Stimulated activated CD4-positive, alpha-beta T cell treated with anti-CD3 and anti-CD28 coated beads, Interleukin-15, amount 100 ng/mL, for 1 hour (primary cell): ENCODE measurements around the gene SRRM3.
"Not testable (repeated sequence)": the region's sequence is repeated elsewhere in the genome, so short reads cannot be mapped to it uniquely, and the experiment has no call there.

ENCODE experiments used
- DNase-seq, 2 donors: peaks; one replicate each; pipeline ENCODE4 v3.0.0-alpha.2; 2020; ENCODE audit warnings: low read depth in 1 of 2, low spot score in 1 of 2

SRRM3 gene

GRCh38 chr7:76310102-76310957 lies 108.6 kb downstream of the SRRM3 start:
- no peak for DNase-seq

DNA sequence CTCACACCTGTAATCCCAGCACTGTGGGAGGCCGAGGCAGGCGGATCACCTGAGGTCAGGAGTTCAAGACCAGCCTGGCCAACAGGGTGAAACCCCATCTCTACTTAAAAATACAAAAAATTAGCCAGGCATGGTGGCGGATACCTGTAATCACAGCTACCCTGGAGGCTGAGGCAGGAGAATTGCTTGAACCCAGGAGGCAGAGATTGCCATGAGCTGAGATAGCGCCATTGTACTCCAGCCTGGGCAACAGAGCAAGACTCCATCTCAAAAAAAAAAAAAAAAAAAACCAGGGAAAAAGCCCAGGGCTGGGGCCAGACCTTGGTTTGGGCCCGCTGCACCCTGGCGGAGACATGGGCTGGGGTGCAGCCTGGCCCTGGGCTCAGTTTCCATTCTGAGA lies 110.1 kb downstream of the SRRM3 start:
- DNase-seq, result not testable (repeated sequence)

DNA sequence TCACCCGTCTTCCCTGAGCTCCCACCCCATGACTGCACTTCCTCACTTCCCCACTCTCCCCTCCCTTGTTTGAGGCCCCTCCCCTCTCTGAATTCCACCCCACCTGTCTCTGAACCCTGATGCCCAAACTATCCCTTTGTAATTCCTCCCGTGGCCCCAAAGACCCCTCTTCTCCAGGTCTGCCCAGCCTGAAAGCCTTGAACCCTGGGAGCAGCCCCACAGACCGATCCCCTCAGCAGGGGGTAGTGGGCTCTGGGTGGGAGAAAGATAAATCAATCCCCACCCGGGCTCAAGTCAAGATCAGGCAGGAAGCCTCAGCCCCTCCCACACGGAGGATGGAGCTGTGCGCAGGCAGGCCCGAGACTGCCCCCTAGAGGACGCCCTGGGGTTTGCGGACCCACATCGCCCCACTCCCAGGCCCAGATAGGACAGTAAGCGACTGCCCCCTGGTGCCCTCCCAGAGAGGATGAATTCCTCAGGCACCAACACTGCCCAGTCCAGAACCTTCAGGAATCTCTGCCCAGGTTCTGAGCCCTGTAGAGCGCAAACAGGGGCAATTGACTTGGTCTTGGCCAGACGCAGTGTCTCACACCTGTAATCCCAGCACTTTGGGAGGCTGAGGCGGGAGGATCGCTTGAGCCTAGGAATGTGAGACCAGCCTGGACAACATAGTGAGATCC lies 112.5 kb downstream of the SRRM3 start:
- peak; percentile 94 to 96 for DNase-seq

GRCh38 chr7:76314740-76315139 lies 113.0 kb downstream of the SRRM3 start:
- not testable (repeated sequence) for DNase-seq

GRCh38 chr7:76315364-76315763 lies 113.7 kb downstream of the SRRM3 start:
- DNase-seq, result no peak

DNA sequence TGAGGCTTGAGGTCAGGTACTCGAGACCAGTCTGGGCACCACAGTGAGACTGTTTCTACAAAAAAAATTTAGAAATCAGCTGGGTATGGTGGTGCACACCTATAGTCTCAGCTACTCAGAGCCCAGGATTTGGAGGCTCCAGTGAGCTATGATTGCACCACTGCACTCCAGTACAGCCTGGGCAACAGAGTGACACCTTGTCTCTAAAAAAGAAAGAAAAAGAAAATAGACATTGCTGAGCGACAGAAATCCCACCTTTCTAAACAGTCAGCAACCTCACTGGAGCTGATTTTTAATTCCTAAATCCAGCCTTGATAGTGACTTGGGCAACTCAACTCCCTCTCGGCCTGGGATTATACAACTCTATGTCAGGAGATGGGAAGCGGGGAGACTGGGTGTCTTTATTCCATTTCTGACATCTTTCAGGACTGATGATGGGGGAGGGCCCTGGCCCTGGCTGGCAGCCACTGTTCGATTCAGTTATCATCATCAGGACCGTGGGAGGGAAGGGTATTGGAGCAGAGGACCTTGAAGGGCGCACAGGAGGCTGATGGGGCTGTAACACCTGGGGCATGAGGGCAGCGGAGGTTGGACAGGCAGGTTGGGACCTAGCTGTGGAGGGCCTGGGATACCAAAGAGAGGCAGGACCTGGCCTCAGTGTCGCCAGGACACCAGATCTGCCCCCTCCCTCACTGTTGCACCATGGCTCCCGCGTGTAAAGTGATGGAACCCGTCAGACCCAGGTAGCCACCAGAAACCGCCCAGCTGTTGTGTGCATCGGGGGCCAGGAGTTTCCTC lies 115.5 kb downstream of the SRRM3 start:
- DNase-seq, result no peak

GRCh38 chr7:76317782-76318487 lies 116.2 kb downstream of the SRRM3 start:
- peak; percentile 90 to 94 for DNase-seq

GRCh38 chr7:76318488-76319353 lies 117.0 kb downstream of the SRRM3 start:
- DNase-seq, result peak; percentile 19 to 32

- DNase-seq, result no peak
Measured at GRCh38 chr7:76325092-76325491, 123.4 kb downstream of the SRRM3 start.

- no peak for DNase-seq
Measured at GRCh38 chr7:76325811-76326210, 124.1 kb downstream of the SRRM3 start.

- DNase-seq, result no peak
Measured at GRCh38 chr7:76326646-76327233, 125.0 kb downstream of the SRRM3 start.

- no peak for DNase-seq
Measured at GRCh38 chr7:76327610-76328009, 125.9 kb downstream of the SRRM3 start.

- DNase-seq, result no peak
Measured at GRCh38 chr7:76328389-76328788, 126.7 kb downstream of the SRRM3 start.

DNA sequence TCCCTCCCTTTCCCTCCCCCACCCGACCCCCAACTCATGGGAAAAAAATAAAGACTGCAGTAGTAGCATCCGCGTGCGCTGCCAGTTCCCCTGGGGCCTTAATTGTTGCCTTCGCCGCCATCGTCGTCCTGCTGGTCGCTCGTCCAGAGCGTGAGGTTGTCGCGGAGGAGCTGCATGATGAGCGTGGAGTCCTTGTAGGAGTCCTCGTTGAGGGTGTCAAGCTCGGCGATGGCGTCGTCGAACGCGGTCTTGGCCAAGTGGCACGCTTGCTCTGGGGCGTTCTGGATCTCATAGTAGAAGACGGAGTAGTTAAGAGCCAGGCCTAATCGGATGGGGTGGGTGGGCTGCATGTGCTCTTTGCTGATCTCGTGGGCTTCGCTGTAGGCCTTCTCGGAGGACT lies 127.8 kb downstream of the SRRM3 start:
- DNase-seq, result no peak

- no peak for DNase-seq
Measured at GRCh38 chr7:76330261-76330660, 128.6 kb downstream of the SRRM3 start.

- no peak for DNase-seq
Measured at GRCh38 chr7:76330673-76331072, 129.0 kb downstream of the SRRM3 start.

GRCh38 chr7:76332078-76332477 lies 130.4 kb downstream of the SRRM3 start:
- DNase-seq, result no peak

GRCh38 chr7:76333511-76334101 lies 131.9 kb downstream of the SRRM3 start:
- DNase-seq, result no peak

DNA sequence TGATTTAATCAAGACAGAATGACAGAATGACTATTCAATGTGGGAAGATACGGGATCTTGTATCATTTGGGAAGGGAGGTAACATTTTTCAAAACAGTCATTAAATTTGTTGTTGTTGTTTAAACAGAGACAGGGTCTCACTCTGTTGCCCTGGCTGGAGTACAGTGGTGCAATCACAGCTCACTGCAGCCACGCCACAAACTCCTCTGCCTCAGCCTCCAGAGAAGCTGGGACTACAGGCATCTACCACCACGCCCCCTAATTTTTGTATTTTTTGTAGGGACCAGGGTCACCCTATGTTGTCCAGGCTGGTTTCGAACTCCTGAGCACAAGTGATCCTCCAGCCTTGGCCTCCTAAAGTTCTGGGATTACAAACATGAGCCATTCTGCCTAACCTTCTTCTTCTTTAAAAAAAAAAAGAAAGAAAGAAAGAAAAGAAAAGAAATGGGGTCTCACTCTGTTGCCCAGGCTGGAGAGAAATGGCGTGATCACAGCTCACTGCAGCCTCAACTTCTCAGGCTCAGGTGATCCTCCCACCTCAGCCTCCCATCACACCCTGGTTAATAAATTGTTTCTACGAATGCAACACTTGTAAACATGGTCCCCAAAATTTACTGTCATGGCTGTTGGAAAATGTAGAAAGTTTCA lies 132.7 kb downstream of the SRRM3 start:
- DNase-seq, result no peak
